Sigmoid colon (tissue), 4 donors: ENCODE data around the gene GNPAT.

Source experiments
- POLR2A ChIP-seq, 2 donors: fragments of 450-650 bp; IDR thresholded peaks; one replicate each; pipeline ENCODE4 v1.6.1; 2016; ENCODE audit warnings: antibody characterized with exemption in 2 of 2, mild to moderate bottlenecking in 2 of 2, moderate library complexity in 2 of 2
- POLR2AphosphoS5 ChIP-seq, 4 donors: sonication (generic); formaldehyde crosslinking; IDR thresholded peaks; one replicate each; pipeline ENCODE4 v1.6.1; 2017; ENCODE audit warnings: antibody characterized with exemption in 4 of 4
- TF ChIP-seq, protein P1 (sequence below), 4 experiments: fragments of 450-650 bp in 3 of 4; fragments of 200-600 bp in 1 of 4; IDR thresholded peaks; one replicate each; pipeline ENCODE4 v1.5.1; 2016 to 2019; ENCODE audit warnings: antibody characterized with exemption in 4 of 4, mild to moderate bottlenecking in 3 of 4, moderate library complexity in 2 of 4

- TF ChIP-seq, protein P1, sequence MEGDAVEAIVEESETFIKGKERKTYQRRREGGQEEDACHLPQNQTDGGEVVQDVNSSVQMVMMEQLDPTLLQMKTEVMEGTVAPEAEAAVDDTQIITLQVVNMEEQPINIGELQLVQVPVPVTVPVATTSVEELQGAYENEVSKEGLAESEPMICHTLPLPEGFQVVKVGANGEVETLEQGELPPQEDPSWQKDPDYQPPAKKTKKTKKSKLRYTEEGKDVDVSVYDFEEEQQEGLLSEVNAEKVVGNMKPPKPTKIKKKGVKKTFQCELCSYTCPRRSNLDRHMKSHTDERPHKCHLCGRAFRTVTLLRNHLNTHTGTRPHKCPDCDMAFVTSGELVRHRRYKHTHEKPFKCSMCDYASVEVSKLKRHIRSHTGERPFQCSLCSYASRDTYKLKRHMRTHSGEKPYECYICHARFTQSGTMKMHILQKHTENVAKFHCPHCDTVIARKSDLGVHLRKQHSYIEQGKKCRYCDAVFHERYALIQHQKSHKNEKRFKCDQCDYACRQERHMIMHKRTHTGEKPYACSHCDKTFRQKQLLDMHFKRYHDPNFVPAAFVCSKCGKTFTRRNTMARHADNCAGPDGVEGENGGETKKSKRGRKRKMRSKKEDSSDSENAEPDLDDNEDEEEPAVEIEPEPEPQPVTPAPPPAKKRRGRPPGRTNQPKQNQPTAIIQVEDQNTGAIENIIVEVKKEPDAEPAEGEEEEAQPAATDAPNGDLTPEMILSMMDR (IDR thresholded peaks at IDR 0.05), result no peak
- TF ChIP-seq POLR2AphosphoS5 (IDR thresholded peaks at IDR 0.05) (no peak), POLR2A (IDR thresholded peaks at IDR 0.05) (no peak)
Observed at GRCh38 chr1:231310391-231310934, 69.5 kb downstream of the GNPAT start.
